Kidney (tissue), 14 donors: ENCODE measurements around the gene WDR91. TPM values are rescaled to one million over a fixed set of nuclear protein-coding genes. Genes with fewer than 3 reads are reported as not detected.

Experiments used
- DNase-seq, 5 donors: peaks; one replicate each; pipeline ENCODE4 v3.0.0-alpha.2; 2013 to 2020
- FAIRE-seq: peaks from 2 replicates; lab custom pipeline; 2012; peaks lifted over from hg19 to GRCh38; lab: Jason Lieb, UNC
- H3K27ac ChIP-seq, 2 donors: one replicate each; pipeline ENCODE4 v1.7.0; 2013; ENCODE audit warnings: low read depth in 2 of 2, low read length in 2 of 2, inconsistent platforms in 1 of 2
- H3K27me3 ChIP-seq: one replicate; pipeline ENCODE4 v1.7.1; 2013; ENCODE audit warnings: low read length, inconsistent platforms; ENCODE audit not compliant: control insufficient read depth, insufficient read depth
- H3K36me3 ChIP-seq, 3 donors: one replicate each; pipeline versions ENCODE4 v1.7.0 to v1.7.1; 2013; ENCODE audit warnings: low read length in 3 of 3, control low read depth in 1 of 3, inconsistent platforms in 1 of 3; ENCODE audit not compliant: insufficient read depth in 3 of 3, control insufficient read depth in 2 of 3
- H3K4me1 ChIP-seq, 3 donors: one replicate each; pipeline versions ENCODE4 v1.7.0 to v1.7.1; 2013; ENCODE audit warnings: low read length in 3 of 3, inconsistent platforms in 1 of 3, low read depth in 1 of 3; ENCODE audit not compliant: control insufficient read depth in 2 of 3, insufficient read depth in 2 of 3
- H3K4me3 ChIP-seq, 3 donors: one replicate each; pipeline versions ENCODE4 v1.7.0 to v1.8.1; 2013; ENCODE audit warnings: low read length in 3 of 3, control low read depth in 1 of 3, inconsistent platforms in 1 of 3
- H3K9ac ChIP-seq, 3 donors: one replicate each; pipeline versions ENCODE4 v1.7.0 to v1.7.1; 2013; ENCODE audit warnings: low read length in 3 of 3, control low read depth in 1 of 3, inconsistent platforms in 1 of 3
- H3K9me3 ChIP-seq, 3 donors: one replicate each; pipeline versions ENCODE4 v1.7.0 to v1.7.1; 2013; ENCODE audit warnings: low read length in 3 of 3, control low read depth in 1 of 3, inconsistent platforms in 1 of 3; ENCODE audit not compliant: control insufficient read depth in 2 of 3, insufficient read depth in 1 of 3
- CTCF ChIP-seq: IDR thresholded peaks from 3 replicates; pipeline ENCODE4 v1.5.1; 2012; ENCODE audit warnings: mild to moderate bottlenecking, moderate library complexity, borderline replicate concordance; ENCODE audit not compliant: insufficient read depth; ENCODE audit errors: extremely low read depth
- intact Hi-C: fragments of 100-400 bp; cut with DNase I; formaldehyde crosslinking; loops from one replicate; pipeline ENCODE4 v1.11.1; 2022
- polyA plus RNA-seq: library from polyadenylated mRNA; stranded (reverse); fragments of 350-450 nt; fragmentation: Illumina TruSeq; extraction: RNeasy Lipid Tissue Mini Kit (QIAGEN cat#74804); gene quantifications from one replicate; pipeline ENCODE4 v1.2.3, GENCODE V29; 2014; ENCODE audit warnings: low read depth, low replicate concordance; ENCODE audit not compliant: insufficient read depth
- total RNA-seq: library from RNA; stranded (reverse); fragmentation: NEBNext Ultra II Directional; extraction: Animal tissue kit (Norgen Biotek cat#: 25700); gene quantifications from one replicate; pipeline ENCODE4 v1.2.1, GENCODE V29; 2021
- donor health status: control.
- donor health status: control.
- donor health status: control.
- donor health status: control.
- donor health status: control.
- donor health status: DM: yes; HTN: yes; CAD: no.
- donor health status: Normal renal cell carcinoma (clear cell type).

The WDR91 gene
- total and polyA plus RNA-seq, 2 donors from 2014 or later, result 27.8 to 73.9 TPM

GRCh38 chr7:135168489-135169140 lies 42.7 kb downstream of the WDR91 start:
- no peaks in the 10 kb centered on the region for H3K9me3 ChIP-seq
- TF ChIP-seq CTCF, result no peak
- no peaks in the 10 kb centered on the region for H3K27me3 ChIP-seq
- peak overlapping the region; percentile 91 to 98 for H3K27ac ChIP-seq
- H3K4me3 ChIP-seq, result peak overlapping the region in 1 of 3 donors; percentile 85
- DNase-seq (peak in 1 of 5 donors; percentile 5), FAIRE-seq (no peak)
- peaks cover 0 to 42% (median 42%) of the 10 kb centered on the region in 3 donors for H3K4me1 ChIP-seq
- intact Hi-C loops, result no loop called here
- peak overlapping the region in 1 of 3 donors; percentile 84 for H3K9ac ChIP-seq
- H3K36me3 ChIP-seq, result peaks cover 5 to 36% (median 26%) of the 10 kb centered on the region in 3 donors

- FAIRE-seq (no peak), DNase-seq (peak in 1 of 5 donors; percentile 8)
- H3K27ac ChIP-seq, result peak overlapping the region; percentile 79 to 98
- no peak for TF ChIP-seq CTCF
- no peaks in the 10 kb centered on the region for H3K27me3 ChIP-seq
- H3K4me1 ChIP-seq, result peaks cover 0 to 42% (median 42%) of the 10 kb centered on the region in 3 donors
- H3K9ac ChIP-seq, result no peak overlapping the region
- peak overlapping the region in 1 of 3 donors; percentile 29 for H3K4me3 ChIP-seq
- intact Hi-C loops, result no loop called here
- peaks cover 5 to 36% (median 26%) of the 10 kb centered on the region in 3 donors for H3K36me3 ChIP-seq
- no peaks in the 10 kb centered on the region for H3K9me3 ChIP-seq
Measured at GRCh38 chr7:135168001-135168400, 43.3 kb downstream of the WDR91 start.

GRCh38 chr7:135167365-135167917 lies 43.9 kb downstream of the WDR91 start:
- TF ChIP-seq CTCF, result no peak
- H3K4me3 ChIP-seq, result peak overlapping the region in 1 of 3 donors; percentile 29
- peaks cover 5 to 36% (median 26%) of the 10 kb centered on the region in 3 donors for H3K36me3 ChIP-seq
- no peak for DNase-seq
- H3K4me1 ChIP-seq, result peaks cover 0 to 42% (median 39%) of the 10 kb centered on the region in 3 donors
- peak overlapping the region; percentile 74 to 78 for H3K27ac ChIP-seq
- no peak overlapping the region for H3K9ac ChIP-seq
- H3K9me3 ChIP-seq, result no peaks in the 10 kb centered on the region
- no peak for FAIRE-seq
- intact Hi-C loops, result no loop called here
- H3K27me3 ChIP-seq, result no peaks in the 10 kb centered on the region
